Panc1 (cell line): Measurements from ENCODE around the gene CDC123. TPM values are rescaled to one million over a fixed set of nuclear protein-coding genes. Genes with fewer than 3 reads are reported as not detected.

Experiments used
- ATAC-seq: fragments of 200-7000 bp; cut with Tn5 transposase; 2 replicates; pipeline ENCODE4 v1.9.1; 2020; ENCODE audit warnings: mild to moderate bottlenecking, moderate library complexity
- BruUV-seq: library from RNA; stranded (reverse); fragments of 400-500 nt; replicated peaks from 2 replicates; lab custom pipeline; 2021; lab: Mats Ljungman, UMichigan
- CTCF ChIA-PET: fragments of 300-600 bp; sonication (Branson Sonifier 250); formaldehyde crosslinking; loops from one replicate; lab custom pipeline; 2022; ENCODE audit warnings: antibody characterized with exemption; lab: Charles Lee
- POLR2A ChIA-PET: fragments of 300-600 bp; sonication (Branson Sonifier 250); formaldehyde crosslinking; loops from one replicate; lab custom pipeline; 2022; ENCODE audit warnings: antibody characterized with exemption; lab: Charles Lee
- DNase-seq: peaks from one replicate; pipeline ENCODE4 v3.0.0-alpha.2; 2010; ENCODE audit warnings: low read depth, low spot score
- H3K27ac ChIP-seq: 2 replicates; pipeline ENCODE4 v1.5.1; 2011; ENCODE audit warnings: mild to moderate bottlenecking, low read length, inconsistent platforms
- H3K27me3 ChIP-seq: fragments of 200-500 bp; sonication (Bioruptor generic); 2 replicates; pipeline ENCODE4 v1.6.0; 2014; ENCODE audit warnings: low read length, inconsistent platforms; ENCODE audit not compliant: control insufficient read depth, insufficient read depth
- H3K36me3 ChIP-seq: fragments of 200-500 bp; sonication (Bioruptor generic); 2 replicates; pipeline ENCODE4 v1.5.1; 2014; ENCODE audit warnings: inconsistent platforms, mild to moderate bottlenecking, low read length, moderate library complexity; ENCODE audit not compliant: control insufficient read depth, insufficient read depth
- H3K4me1 ChIP-seq: 2 replicates; pipeline ENCODE4 v1.5.1; 2011; ENCODE audit warnings: inconsistent platforms, mild to moderate bottlenecking, low read length, moderate library complexity; ENCODE audit not compliant: control insufficient read depth, insufficient read depth
- H3K4me3 ChIP-seq, 2 experiments: 2 replicates each; pipeline ENCODE4 v1.5.1; 2011 to 2012; ENCODE audit warnings: low read depth in 2 of 2, low read length in 2 of 2, mild to moderate bottlenecking in 2 of 2, inconsistent platforms in 1 of 2, moderate library complexity in 1 of 2
- H3K9me3 ChIP-seq: fragments of 200-500 bp; sonication (Bioruptor generic); 2 replicates; pipeline ENCODE4 v1.5.1; 2014; ENCODE audit warnings: low read depth, mild to moderate bottlenecking, inconsistent platforms, low read length, moderate library complexity; ENCODE audit not compliant: control insufficient read depth, insufficient read depth
- CTCF ChIP-seq: fragments of 450-650 bp; IDR thresholded peaks from 2 replicates; pipeline ENCODE4 v1.5.1; 2017; ENCODE audit warnings: mild to moderate bottlenecking
- POLR2AphosphoS5 ChIP-seq: IDR thresholded peaks from 2 replicates; pipeline ENCODE4 v1.6.1; 2012; ENCODE audit warnings: mild to moderate bottlenecking, low read depth, low read length, moderate library complexity
- REST ChIP-seq, 2 experiments: IDR thresholded peaks; 2 replicates each; pipeline ENCODE4 v1.6.1; 2011 to 2012; ENCODE audit warnings: low read depth in 2 of 2, control low read depth in 1 of 2, low read length in 1 of 2, mild to moderate bottlenecking in 1 of 2, moderate library complexity in 1 of 2; ENCODE audit not compliant: insufficient read depth in 1 of 2
- SIN3A ChIP-seq: IDR thresholded peaks from 2 replicates; pipeline ENCODE4 v1.6.1; 2012; ENCODE audit warnings: low read depth, mild to moderate bottlenecking, low read length, moderate library complexity, borderline replicate concordance; ENCODE audit not compliant: insufficient read depth
- TCF7L2 ChIP-seq: IDR thresholded peaks from 2 replicates; pipeline ENCODE4 v1.6.1; 2011; ENCODE audit warnings: mild to moderate bottlenecking, low read depth, low read length, inconsistent platforms
- in situ Hi-C: cut with HindIII; loops from 2 replicates; pipeline ENCODE4 v1.10.0; 2016; ENCODE audit warnings: low sequenced_read_pairs, low pct_unique_long_range_greater_than_20kb
- intact Hi-C: fragments of 100-400 bp; cut with micrococcal nuclease; formaldehyde crosslinking; loops from one replicate; pipeline ENCODE4 v1.10.0; 2022; ENCODE audit not compliant: unreplicated experiment
- total RNA-seq: library from RNA; stranded (reverse); gene quantifications from one replicate; pipeline ENCODE4 v1.2.1, GENCODE V29; 2021; ENCODE audit not compliant: unreplicated experiment

Gene CDC123
- total RNA-seq, 1 experiment from 2014 or later, result 66.3 TPM

- intact Hi-C loops, result no loop called here
- ChIA-PET CTCF (no interaction called here), POLR2A (no interaction called here)
- Histone ChIP-seq H3K9me3 (no peaks in the 10 kb centered on the region), H3K27ac (no peak overlapping the region), H3K27me3 (no peaks in the 10 kb centered on the region), H3K36me3 (peaks cover 15% of the 10 kb centered on the region), H3K4me3 (no peak overlapping the region), H3K4me1 (no peaks in the 10 kb centered on the region)
- DNase-seq, result no peak
- TF ChIP-seq REST (IDR thresholded peaks at IDR 0.05; ENCODE audit: insufficient read depth in 1 of 2, low read depth in 2 of 2, low read length in 1 of 2), result no peak
- no peak for TF ChIP-seq TCF7L2
- no peak for TF ChIP-seq SIN3A
- TF ChIP-seq CTCF, result no peak
- no peak for TF ChIP-seq POLR2AphosphoS5
- ATAC-seq, result no peak
- no TSS peak for BruUV-seq
- in situ Hi-C loops, result no loop called here
These were observed 31.9 kb upstream of the CDC123 start for GRCh38 chr10:12164085-12164484.

- no peaks in the 10 kb centered on the region for H3K9me3 ChIP-seq
- POLR2A ChIA-PET, result no interaction called here
- H3K4me3 ChIP-seq, result no peak overlapping the region
- H3K27me3 ChIP-seq, result no peaks in the 10 kb centered on the region
- in situ Hi-C loops (no loop called here), intact Hi-C loops (no loop called here)
- peaks cover 13% of the 10 kb centered on the region for H3K36me3 ChIP-seq
- no peak for TF ChIP-seq SIN3A
- TF ChIP-seq POLR2AphosphoS5, result no peak
- TF ChIP-seq TCF7L2, result no peak
- no peak for TF ChIP-seq CTCF
- no peak for TF ChIP-seq REST (IDR thresholded peaks at IDR 0.05; ENCODE audit: insufficient read depth in 1 of 2, low read depth in 2 of 2, low read length in 1 of 2)
- ATAC-seq (no peak), DNase-seq (no peak)
- no TSS peak for BruUV-seq
- CTCF ChIA-PET, result no interaction called here
- H3K4me1 ChIP-seq, result no peaks in the 10 kb centered on the region
- H3K27ac ChIP-seq, result no peak overlapping the region
These were observed 31.0 kb upstream of the CDC123 start for GRCh38 chr10:12165036-12165435.
